ENCODE results near the gene ITPR3.
A peak's percentile ranks its signal among the peaks of the same experiment; 100 is the strongest.

ITPR3 gene

DNA sequence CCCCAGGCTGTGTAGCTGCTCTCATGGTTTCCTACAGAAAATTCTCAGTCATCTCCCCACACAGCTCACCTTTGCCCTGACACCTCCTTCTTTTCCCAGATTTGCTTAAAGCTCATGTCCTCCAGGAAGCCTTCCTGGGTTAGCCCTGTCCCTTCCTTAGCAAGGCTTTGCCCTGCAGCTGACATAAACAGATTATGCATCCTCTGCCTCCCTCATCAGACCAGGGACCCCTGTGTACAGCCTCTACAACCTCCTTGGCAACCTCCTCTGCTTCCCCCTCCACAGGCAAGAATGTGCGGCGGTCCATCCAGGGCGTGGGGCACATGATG, 50.6 kb downstream of the ITPR3 start:
- no peak for DNase-seq

DNA sequence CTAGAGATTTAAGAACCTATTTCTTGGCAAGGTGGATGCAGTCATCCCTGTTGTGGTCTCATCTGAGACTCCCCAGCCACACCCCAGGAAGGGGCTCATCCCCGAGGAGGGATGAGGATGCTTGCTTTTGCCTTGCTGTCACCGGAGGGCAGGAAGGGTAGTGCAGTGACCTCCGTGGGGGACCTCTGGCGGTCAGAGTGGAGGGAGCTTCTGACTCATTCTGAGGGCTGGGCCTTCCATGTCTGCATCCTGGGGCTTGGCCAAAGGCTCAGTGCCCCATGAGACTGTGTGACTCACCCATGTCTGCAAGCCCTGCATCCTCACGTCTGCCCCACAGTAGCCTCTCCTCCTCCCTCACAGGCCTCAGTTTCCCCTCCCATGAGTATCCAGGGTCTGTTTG, 51.7 kb downstream of the ITPR3 start:
- peak; percentile 93 for DNase-seq

DNA sequence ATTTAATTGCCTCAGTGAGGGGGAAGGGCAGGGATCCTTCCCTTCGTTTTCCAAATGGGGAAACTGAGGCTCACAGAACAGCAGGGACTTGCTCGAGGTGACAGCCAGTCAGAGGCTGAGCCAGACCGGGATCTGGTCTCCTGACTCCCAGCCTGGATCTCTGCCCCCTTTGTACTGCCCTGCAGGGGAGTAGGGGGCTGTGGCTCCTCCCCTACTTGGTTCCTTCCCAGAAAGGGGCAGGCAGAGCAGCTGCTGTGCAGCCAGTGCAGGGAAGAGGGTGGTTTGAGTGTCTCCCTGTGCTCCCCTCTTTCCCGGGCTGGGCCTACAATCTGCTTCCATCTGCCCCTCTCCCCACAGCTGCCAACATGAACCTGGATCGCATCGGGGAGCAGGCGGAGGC, 52.7 kb downstream of the ITPR3 start:
- DNase-seq = no peak

DNA sequence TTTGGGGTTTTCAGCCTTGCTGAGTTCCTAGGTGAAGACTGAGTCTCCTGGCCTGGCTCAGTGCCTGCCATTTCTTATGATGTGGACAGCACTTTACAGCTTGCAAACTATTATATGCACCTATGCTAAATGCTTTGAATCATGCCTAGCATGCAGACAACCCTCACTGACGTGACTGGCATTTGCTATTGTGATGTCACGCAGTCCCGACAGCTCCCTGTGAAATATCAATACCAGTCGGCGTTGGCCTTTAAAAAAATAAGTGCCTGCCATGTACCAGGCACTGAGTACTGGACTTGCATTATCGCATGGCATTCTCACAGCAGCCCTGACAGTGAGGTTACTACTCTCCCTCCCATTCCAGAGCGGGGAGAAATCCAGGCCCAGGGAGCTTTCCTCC, 54.8 kb downstream of the ITPR3 start:
- no peak for DNase-seq

DNA sequence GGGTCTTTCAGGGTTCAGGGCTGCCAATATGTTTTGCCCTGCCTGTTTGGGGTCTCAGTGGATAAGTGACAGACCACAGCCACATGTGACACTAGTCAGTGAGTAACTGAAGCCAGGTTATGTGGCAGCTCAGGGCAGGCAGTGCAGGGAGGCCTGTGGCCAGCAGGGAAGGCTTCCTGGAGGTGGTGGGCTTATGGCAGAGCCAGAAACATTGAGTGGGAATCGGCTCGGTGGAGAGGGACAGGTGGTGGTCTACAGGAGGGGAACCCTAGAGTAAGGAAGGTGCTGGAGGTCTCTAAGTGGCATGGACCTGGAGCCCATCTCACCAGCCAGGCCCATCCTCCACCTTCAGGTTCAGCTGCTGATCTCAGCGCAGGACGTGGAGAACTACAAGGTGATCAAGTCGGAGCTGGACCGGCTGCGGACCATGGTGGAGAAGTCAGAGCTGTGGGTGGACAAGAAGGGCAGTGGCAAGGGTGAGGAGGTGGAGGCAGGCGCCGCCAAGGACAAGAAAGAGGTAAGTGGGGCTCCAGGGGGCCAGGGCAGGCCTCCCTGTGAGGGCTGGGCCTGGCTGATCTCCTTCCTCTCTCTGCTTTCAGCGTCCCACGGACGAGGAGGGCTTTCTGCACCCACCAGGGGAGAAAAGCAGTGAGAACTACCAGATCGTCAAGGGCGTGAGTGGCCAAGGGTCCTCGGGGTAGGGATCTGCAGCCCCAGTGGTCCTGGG, 55.5 kb downstream of the ITPR3 start:
- no peak for DNase-seq

DNA sequence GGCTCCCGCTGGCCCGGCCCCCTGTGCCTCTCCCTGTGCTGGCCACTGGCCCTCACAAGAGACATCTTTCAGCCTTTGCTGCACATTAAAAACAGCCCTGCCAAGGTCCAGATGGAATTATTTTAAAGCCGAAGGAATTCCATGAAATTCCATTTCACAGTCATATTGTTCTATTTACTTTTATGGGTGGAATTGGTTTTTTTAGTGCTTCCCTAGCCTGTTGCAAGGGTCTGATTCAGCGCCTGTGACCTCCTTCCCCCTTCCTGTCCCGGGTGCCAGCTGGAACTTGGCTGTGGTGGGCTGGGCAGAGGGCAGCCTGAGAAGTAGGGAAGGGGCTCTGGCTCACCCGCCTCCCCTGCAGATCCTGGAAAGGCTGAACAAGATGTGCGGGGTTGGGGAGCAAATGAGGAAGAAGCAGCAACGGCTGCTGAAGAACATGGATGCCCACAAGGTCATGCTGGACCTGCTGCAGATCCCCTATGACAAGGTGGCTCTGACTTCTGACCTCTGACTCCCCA, 56.1 kb downstream of the ITPR3 start:
- no peak for DNase-seq

DNA sequence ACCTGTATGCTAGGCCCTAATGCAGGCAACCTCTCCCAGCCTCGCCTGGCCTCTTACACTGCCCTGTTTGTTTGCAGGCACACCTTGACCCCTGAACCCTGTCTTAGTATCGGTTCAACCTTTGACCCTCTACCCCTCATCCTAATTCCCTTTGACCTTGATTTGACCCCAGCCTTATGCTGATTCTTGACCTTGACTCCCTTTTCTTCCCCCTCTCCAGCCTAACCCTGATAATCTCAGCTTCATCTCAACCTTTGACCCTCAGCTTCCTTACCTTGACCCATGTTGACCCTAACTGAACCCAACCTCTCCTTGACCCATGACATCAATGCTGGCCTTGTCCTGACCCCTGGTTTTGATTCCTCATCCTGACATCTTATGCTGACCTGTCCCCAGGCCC, 56.6 kb downstream of the ITPR3 start:
- no peak for DNase-seq

DNA sequence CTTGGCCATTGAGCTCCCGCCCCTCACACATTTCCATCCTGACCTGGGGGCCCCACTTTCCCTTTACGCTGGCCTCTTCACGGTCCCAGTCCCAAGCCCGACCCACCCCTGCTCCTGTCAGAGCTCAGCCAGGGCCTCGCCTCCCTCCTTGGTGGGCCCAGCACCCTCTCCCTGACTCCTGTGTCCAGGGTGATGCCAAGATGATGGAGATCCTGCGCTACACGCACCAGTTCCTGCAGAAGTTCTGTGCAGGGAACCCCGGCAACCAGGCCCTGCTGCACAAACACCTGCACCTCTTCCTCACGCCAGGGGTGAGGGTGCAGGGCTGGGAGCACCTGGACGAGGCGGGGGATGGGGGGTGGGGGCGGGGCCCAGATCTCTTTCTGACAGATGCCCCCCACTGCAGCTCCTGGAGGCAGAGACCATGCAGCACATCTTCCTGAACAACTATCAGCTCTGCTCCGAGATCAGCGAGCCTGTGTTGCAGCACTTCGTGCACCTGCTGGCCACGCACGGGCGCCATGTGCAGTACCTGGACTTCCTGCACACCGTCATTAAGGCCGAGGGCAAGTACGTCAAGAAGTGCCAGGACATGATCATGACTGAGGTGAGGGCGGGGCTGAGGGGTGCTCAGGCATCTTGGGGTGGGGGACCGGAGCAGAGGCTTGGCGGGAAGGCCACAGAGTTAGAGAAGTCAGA, 57.3 kb downstream of the ITPR3 start:
- no peak for DNase-seq

DNA sequence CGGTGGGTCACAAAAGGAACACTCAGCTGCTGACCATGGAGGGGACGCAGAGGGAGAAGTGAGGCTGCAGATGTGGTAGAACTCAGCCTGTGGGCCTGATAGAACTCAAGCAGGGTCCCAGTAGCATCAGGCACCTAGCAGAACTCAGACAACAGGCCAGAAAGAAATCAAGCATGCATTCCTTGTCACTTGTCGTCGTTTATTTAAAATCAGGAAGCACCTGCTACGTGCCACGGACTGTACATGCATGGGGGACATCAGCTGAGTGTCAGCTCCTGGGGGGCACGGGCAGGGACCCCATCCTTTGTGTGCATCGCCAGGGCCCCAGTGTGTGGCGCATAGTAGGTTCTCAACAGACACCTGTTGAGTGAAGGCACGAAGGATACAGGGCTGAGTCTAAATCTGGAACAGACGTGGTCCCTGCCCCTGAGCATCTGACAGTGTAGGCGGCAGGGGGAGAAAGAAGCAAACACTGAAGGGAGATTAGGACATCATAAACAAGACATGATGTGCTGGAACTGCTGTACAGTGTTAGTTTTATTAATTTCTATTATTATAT, 57.9 kb downstream of the ITPR3 start:
- DNase-seq = no peak

DNA sequence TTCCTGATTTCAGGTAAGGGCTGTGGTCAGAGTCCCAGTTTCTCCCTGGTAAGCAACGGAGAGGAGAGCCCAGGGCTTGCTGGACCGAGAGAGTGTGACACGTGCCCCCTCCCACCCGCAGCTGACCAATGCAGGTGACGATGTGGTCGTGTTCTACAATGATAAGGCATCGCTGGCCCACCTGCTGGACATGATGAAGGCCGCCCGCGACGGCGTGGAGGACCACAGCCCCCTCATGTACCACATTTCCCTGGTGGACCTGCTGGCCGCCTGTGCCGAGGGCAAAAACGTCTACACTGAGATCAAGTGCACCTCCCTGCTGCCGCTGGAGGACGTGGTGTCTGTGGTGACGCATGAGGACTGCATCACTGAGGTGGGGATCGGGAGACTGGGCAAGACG, 58.6 kb downstream of the ITPR3 start:
- DNase-seq = no peak

DNA sequence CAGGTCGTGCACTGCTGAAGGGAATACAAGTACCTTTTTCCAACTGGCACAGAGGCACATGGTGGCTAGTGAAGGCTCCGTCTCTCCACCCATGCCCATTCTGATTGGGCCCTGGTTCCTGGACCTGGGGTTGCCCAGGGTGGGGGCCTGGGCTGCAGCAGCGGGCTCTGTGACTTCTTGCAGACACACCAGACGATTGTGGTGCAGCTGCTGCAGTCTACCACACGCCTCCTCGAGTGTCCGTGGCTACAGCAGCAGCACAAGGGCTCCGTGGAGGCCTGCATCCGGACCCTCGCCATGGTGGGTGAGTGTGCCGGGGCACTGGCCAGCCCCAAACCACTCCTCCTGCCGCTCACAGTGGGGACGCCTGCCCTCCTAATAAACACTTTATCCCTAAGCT, 61.2 kb downstream of the ITPR3 start:
- no peak for DNase-seq

DNA sequence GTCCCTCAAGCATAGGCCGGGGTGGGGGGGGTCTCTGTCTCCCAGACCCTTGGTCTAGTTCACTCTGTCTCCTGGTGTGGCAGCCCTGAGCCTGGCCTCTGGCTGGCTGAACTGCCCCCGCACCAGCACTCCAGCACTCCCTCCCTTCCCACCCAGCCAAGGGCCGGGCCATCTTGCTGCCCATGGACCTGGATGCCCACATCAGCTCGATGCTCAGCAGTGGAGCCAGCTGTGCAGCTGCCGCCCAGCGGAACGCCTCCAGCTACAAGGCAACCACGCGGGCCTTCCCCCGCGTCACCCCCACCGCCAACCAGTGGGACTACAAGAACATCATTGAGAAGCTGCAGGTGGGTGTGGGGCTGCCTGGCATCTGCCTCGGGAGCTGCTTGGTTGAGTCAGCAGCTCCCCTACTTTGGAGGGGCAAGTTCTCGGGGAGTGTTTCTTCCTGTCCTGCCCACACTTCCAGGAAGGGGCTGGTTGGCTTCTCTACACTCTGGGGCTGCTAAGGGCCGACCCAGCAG, 62.0 kb downstream of the ITPR3 start:
- no peak for DNase-seq

DNA sequence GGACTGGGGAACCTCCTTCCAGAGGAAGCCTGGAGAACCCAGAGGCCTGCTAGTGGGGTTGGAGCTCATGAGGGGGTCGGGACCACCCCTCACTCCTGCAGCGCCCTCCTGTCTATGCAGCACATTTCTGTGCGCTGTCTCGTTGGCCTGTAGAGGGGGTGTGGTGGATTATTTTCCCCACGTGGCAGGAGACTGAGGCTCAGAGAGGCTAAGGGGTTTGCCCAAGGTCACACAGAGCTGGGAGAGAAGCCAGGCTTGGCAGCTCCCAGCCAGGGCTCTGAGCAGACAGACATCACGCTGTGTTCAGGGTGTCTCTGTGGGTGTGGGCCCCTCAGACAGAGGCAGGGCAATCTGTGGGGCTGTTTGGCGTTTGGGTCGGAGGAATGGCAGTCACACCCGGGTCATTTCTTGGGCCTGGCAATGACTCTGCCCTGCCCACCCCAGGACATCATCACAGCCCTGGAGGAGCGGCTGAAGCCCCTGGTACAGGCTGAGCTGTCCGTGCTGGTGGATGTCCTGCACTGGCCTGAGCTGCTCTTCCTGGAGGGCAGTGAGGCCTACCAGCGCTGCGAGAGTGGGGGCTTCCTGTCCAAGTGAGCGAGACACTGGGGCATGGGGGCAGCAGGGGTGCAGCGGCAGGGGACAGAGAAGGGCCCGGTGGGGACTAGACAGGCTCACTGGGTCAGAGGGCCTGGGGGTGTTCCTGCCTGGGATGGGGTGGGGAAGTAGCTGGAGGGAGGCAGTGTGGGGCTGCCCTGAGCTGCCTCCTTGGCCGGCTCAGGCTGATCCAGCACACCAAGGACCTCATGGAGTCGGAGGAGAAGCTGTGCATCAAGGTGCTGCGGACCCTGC, 62.7 kb downstream of the ITPR3 start:
- DNase-seq = no peak

DNA sequence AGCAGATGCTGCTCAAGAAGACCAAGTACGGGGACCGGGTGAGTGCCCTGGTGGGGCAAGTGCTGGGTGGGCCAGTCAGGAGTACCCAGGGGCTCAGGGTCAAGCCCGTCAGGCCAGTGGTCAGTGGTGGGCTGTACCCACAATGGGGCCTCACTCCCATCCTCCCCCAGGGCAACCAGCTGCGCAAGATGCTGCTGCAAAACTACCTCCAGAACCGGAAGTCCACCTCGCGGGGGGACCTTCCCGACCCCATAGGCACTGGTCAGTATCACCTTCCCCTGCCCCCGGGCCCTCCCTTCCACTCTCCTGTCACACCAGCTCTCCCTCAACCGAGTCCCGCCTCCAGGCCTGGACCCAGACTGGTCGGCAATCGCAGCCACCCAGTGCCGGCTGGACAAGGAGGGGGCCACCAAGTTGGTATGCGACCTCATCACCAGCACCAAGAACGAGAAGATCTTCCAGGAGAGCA, 63.3 kb downstream of the ITPR3 start:
- no peak for DNase-seq

DNA sequence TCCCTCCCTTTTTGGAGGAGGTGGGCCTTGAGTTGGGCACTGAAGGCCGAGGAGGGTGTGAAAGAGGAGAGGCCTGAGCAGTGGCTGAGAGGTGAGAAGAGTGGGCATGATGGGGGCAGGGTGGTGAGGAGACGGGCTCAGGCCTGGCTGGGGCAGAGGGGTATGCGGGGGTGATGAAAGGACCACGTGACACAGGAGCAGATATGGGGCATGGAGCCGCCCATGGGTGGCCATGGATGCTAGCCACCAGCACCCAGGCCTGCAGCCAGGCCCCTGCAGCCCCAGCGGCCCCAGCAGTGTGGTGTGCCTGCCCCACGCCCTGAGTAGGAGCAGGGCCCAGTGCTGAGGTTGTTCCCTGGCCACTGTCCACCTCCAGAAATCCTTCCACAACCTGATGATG, 63.9 kb downstream of the ITPR3 start:
- no peak for DNase-seq

DNA sequence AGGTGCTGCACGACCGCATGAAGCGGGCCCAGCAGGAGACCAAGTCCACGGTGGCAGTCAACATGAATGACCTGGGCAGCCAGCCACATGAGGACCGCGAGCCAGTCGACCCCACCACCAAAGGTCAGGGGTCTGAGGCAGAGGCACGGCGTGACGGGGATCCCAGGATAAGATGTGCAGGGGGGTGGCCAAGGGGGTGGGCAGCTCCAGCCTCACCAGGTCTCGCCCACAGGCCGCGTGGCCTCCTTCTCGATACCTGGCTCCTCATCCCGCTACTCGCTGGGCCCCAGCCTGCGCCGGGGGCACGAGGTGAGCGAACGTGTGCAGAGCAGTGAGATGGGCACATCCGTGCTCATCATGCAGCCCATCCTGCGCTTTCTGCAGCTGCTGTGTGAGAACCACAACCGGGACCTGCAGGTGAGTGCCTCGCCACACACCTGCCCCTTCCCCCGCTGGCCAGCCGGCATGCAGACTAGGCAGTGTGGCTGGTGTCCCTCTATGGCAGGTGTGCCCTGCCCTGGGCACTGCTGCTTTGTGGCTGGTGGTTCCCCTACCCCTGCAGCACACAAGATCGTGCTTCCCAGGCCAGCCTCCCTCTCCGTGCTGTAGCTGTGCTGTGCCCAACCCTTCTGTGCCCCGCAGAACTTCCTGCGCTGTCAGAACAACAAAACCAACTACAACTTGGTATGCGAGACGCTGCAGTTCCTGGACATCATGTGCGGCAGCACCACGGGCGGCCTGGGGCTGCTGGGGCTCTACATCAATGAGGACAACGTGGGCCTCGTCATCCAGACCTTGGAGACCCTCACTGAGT, 64.5 kb downstream of the ITPR3 start:
- DNase-seq = no peak

DNA sequence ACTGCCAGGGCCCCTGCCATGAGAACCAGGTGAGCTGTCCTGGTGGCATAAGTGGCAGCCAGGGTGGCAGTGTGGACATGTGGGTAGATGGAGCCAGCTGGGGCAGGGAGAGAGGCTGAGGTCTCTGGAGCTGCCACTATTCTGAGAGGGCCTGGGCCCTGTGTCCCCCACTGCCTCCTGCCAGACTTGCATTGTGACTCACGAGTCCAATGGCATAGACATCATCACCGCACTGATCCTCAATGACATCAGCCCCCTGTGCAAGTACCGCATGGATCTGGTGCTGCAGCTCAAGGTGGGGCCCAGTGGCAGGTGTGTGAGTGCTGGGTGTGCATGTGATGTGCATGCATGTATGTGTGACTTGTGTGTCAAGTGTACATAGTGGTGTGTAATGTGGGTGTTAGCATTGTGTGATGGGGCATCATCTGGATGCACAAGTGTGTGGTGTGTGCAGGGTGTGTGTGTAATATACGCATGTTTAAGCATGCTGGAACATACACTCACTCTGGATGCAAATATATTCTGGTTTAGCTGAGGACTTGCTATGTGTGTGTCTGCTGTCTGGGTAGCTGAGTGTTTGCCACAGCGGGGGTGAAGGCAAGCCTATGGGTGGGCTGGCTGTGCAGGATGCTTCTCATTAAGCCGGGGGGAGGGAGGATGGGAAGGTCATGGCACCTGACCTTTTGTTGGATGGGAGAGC, 65.3 kb downstream of the ITPR3 start:
- no peak for DNase-seq

DNA sequence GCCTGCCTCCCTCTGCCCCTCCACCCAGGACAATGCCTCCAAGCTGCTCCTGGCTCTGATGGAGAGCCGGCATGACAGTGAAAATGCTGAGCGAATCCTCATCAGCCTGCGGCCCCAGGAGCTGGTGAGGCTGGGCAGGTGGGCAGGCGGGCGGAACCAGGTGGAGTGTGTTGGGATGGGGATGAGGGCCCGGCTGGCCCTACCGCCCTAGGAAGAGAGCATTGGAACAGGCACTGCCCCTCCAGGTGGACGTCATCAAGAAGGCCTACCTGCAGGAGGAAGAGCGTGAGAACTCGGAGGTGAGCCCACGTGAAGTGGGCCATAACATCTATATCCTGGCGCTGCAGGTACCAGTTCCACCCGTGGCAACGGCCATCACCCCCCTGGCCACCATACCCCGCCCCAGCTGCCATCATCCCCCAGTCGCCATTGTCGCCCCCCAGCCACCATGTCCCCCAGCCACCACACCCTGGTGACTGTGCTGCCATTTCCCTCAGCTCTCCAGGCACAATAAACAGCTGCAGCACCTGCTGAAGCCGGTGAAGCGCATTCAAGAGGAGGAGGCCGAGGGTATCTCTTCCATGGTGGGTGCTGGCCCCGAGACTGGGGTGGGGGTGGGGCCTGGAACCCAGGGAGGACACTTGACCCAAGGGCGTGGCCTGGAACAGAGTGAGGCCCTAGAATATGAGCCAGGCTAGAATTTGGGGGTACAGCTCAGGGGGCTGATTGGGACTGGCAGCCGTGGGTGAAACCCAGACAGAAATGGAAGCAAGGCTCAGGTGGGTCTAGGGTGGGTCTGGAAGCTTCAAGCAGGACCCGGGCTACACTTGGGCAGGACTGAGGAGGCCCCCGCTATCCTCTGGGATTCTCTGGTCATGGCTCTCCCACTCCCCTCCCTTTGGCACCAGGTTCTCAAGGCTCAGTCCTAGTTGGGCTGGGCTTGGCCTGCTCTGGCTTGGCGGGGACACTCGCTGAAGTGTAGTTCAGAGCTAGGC, 66.2 kb downstream of the ITPR3 start:
- DNase-seq = no peak

DNA sequence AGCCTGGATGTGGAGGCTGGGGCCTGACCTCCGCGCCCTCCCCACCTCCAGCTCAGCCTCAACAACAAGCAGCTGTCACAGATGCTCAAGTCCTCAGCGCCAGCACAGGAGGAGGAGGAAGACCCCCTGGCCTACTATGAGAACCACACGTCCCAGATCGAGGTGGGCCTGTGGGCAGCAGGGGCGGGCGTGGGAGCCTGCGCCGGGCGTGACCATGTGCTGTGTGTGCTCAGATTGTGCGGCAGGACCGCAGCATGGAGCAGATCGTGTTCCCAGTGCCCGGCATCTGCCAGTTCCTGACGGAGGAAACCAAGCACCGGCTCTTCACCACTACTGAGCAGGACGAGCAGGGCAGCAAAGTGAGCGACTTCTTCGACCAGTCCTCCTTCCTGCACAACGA, 66.9 kb downstream of the ITPR3 start:
- DNase-seq = no peak

DNA sequence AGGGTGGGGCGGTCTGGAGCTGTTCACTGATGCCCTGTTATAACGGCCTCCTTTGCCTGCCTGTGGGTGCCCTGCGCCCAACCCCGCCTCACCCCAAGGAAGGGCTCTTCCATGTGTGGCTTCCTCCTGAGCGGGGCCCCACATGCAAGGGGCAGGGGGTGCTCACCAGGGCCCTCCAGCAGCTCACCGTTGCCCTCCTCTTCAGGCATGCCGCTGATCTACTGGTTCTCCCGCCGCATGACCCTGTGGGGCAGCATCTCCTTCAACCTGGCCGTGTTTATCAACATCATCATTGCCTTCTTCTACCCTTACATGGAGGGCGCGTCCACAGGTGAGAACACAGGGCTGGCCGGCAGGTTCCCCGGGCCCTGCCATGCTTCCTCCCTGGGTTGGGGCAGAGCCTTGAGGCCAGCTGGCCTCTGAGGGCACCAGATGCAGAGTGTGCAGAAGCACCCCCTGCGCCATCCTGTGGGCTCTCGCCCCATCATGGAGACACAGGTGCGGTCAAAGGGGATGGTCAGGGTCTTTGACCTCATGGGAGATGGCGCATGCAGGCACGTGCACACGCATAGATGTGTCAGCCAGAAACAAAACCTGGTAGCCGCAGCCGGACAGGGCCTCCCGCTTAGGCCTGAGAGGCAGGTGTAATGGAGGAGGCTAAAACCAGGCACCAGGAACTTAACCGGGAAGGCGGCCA, 67.5 kb downstream of the ITPR3 start:
- DNase-seq = no peak

All from NCI-H226 (cell line).